ENCODE data around the gene FCRL3. TPM values are rescaled to one million over a fixed set of nuclear protein-coding genes. Genes with fewer than 3 reads are reported as not detected.
"Not testable (repeated sequence)": the region's sequence is repeated elsewhere in the genome, so short reads cannot be mapped to it uniquely, and the experiment has no call there.

Gene FCRL3
- 1.4 TPM for total RNA-seq
- polyA plus RNA-seq (ENCODE audit: insufficient read depth, low read depth, low replicate concordance) = not detected
- long read RNA-seq, donor 1 = 0 reads
- long read RNA-seq, donor 2 = 0 reads
- long read RNA-seq, donor 3 = 0 reads
- long read RNA-seq, donor 4 = 0 reads
- long read RNA-seq, donor 5 = 0 reads
- long read RNA-seq, donor 6 = 0 reads
- long read RNA-seq, donor 7 = 0 reads
- long read RNA-seq, donor 8 = 0 reads
- long read RNA-seq, donor 9 = 0 reads
- long read RNA-seq, donor 10 = 0 reads

DNA sequence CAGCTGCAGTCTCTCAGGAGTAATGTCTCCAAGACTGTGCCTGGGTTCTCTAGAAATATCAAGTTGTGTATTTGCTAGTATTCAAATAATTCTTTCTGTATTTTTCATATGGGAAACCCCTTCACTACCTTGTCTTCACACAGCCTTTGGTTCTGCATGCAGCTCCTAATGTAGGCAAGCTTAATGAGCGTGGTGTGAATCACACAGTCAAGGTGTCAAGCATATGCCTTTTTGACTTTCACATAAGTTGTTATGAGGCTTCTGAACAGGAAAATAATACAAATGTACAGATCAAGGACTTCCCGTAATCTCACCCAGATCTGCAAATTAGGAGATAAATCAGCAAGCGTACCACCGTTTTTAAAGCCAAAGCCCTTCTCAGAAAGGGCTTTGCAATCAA is at the start of gene FCRL3:
Gene FCRL3, minus strand, starts transcription at position 38 of the 400 bp plus-strand sequence. CDS start 280 bp downstream, outside the sequence.
- FAIRE-seq = no peak
- no peak for DNase-seq
- Histone ChIP-seq H3K36me3 (ENCODE audit: control insufficient read depth in 2 of 3, insufficient read depth in 3 of 3, low read length in 3 of 3) (no peaks in the 10 kb centered on the region), H3K9ac (ENCODE audit: low read length in 3 of 3) (no peak within 1 kb of the TSS), H3K9me3 (ENCODE audit: control insufficient read depth in 2 of 3, insufficient read depth in 1 of 3, low read length in 3 of 3) (no peaks in the 10 kb centered on the region), H3K27me3 (ENCODE audit: control insufficient read depth, insufficient read depth, low read length) (no peaks in the 10 kb centered on the region), H3K4me1 (ENCODE audit: control insufficient read depth in 2 of 3, insufficient read depth in 2 of 3, low read depth in 1 of 3, low read length in 3 of 3) (no peaks in the 10 kb centered on the region), H3K27ac (ENCODE audit: low read depth in 2 of 2, low read length in 2 of 2) (no peak within 1 kb of the TSS), H3K4me3 (ENCODE audit: low read length in 3 of 3) (no peak within 1 kb of the TSS)
- intact Hi-C loops (cut with DNase I) = no loop called here
- TF ChIP-seq, protein P1, sequence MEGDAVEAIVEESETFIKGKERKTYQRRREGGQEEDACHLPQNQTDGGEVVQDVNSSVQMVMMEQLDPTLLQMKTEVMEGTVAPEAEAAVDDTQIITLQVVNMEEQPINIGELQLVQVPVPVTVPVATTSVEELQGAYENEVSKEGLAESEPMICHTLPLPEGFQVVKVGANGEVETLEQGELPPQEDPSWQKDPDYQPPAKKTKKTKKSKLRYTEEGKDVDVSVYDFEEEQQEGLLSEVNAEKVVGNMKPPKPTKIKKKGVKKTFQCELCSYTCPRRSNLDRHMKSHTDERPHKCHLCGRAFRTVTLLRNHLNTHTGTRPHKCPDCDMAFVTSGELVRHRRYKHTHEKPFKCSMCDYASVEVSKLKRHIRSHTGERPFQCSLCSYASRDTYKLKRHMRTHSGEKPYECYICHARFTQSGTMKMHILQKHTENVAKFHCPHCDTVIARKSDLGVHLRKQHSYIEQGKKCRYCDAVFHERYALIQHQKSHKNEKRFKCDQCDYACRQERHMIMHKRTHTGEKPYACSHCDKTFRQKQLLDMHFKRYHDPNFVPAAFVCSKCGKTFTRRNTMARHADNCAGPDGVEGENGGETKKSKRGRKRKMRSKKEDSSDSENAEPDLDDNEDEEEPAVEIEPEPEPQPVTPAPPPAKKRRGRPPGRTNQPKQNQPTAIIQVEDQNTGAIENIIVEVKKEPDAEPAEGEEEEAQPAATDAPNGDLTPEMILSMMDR (IDR thresholded peaks at IDR 0.05; ENCODE audit: borderline replicate concordance, extremely low read depth, insufficient read depth) = no peak

DNA sequence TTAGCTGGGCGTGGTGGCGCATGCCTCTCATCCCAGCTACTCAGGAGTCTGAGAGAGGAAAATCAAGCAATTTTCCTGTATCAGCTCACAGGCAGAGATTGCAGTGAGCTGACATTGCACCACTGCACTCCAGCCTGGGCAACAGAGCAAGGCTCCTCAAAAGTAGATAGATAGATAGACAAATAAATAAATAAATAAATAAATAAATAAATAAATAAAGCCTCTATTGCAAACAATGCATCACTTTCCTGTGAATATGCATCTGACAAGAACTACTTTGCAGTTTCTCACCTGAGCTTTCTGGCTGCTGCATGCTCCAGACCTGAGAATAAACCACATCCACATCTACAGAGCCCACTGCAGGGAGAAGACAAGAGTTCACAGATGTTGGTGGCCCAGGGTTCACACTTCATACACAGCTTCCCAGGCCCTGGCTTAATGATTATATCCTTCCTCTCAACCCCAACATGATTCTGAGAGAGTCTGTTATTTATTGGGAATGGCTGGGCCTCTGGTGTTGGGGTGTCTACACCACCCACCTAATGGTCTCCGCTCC is 47.8 kb upstream of the FCRL3 start:
- Histone ChIP-seq H3K36me3 (ENCODE audit: control insufficient read depth in 2 of 3, insufficient read depth in 3 of 3, low read length in 3 of 3) (no peaks in the 10 kb centered on the region), H3K4me3 (ENCODE audit: low read length in 3 of 3) (no peak overlapping the region), H3K9me3 (ENCODE audit: control insufficient read depth in 2 of 3, insufficient read depth in 1 of 3, low read length in 3 of 3) (no peaks in the 10 kb centered on the region), H3K27ac (ENCODE audit: low read depth in 2 of 2, low read length in 2 of 2) (no peak overlapping the region), H3K9ac (ENCODE audit: low read length in 3 of 3) (no peak overlapping the region), H3K27me3 (ENCODE audit: control insufficient read depth, insufficient read depth, low read length) (no peaks in the 10 kb centered on the region), H3K4me1 (ENCODE audit: control insufficient read depth in 2 of 3, insufficient read depth in 2 of 3, low read depth in 1 of 3, low read length in 3 of 3) (no peaks in the 10 kb centered on the region)
- DNase-seq (no peak), FAIRE-seq (no peak)
- TF ChIP-seq, protein P1 (IDR thresholded peaks at IDR 0.05; ENCODE audit: borderline replicate concordance, extremely low read depth, insufficient read depth) = no peak
- intact Hi-C loops (cut with DNase I) = no loop called here

DNA sequence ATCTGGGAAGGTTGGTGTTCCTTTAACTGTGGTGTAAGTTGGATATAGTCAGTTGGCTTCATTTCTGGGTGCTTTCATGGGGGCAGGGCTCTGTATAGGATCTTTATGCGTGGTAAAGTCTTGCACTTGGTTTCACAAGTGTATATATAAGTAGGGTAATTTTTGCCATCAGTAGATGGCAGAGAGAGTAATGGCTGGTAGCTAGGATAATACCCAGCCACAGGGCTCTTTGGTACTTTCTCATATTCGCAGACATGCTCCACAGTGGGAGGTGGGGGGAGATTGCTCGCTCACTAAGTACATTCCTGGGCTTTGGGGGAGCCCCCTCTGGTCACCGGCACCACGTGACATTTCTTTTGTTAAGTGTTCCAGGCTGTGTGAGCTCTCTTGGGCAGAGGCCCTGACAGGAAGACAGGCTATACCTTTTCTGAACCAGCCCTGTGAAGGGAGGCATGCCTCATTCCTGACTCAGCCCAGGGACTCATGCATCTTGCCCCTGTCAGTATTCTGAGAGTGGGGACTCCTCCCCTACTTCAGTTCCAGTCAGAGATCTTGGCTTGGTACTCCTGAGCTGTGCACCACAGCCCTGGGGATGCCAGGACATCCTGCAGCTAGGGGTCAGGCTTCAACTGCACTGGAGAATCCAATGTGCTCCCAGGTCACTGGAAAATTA is 38.8 kb upstream of the FCRL3 start:
- Histone ChIP-seq H3K9ac (ENCODE audit: low read length in 3 of 3) (no peak overlapping the region), H3K36me3 (ENCODE audit: control insufficient read depth in 2 of 3, insufficient read depth in 3 of 3, low read length in 3 of 3) (no peaks in the 10 kb centered on the region)
- no peak for DNase-seq

DNA sequence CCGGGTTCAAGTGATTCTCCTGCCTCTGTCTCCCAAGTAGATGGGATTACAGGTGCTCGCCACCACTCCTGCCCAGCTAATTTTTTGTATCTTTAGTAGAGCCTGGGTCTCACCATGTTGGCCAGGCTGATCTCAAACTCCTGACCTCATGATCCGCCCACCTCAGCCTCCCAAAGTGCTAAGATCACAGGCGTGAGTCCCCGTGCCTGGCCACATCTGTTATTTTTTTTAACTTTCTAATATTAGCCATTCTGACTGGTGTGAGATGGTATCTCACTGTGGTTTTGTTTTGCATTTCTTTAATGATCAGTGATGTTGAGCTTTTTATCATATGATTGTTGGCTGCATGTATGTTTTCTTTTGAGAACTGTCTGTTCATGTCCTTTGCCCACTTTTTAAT is 35.4 kb upstream of the FCRL3 start:
- H3K36me3 ChIP-seq (ENCODE audit: control insufficient read depth in 2 of 3, insufficient read depth in 3 of 3, low read length in 3 of 3); H3K27ac ChIP-seq (ENCODE audit: low read depth in 2 of 2, low read length in 2 of 2); H3K4me1 ChIP-seq (ENCODE audit: control insufficient read depth in 2 of 3, insufficient read depth in 2 of 3, low read depth in 1 of 3, low read length in 3 of 3); FAIRE-seq; H3K9me3 ChIP-seq (ENCODE audit: control insufficient read depth in 2 of 3, insufficient read depth in 1 of 3, low read length in 3 of 3); H3K4me3 ChIP-seq (ENCODE audit: low read length in 3 of 3); H3K27me3 ChIP-seq (ENCODE audit: control insufficient read depth, insufficient read depth, low read length); H3K9ac ChIP-seq (ENCODE audit: low read length in 3 of 3); intact Hi-C loops (cut with DNase I); DNase-seq: not testable (repeated sequence)

More for the DNA sequence above, 38.8 kb upstream of the FCRL3 start:
- Histone ChIP-seq H3K9me3 (ENCODE audit: control insufficient read depth in 2 of 3, insufficient read depth in 1 of 3, low read length in 3 of 3) (no peaks in the 10 kb centered on the region), H3K4me1 (ENCODE audit: control insufficient read depth in 2 of 3, insufficient read depth in 2 of 3, low read depth in 1 of 3, low read length in 3 of 3) (no peaks in the 10 kb centered on the region), H3K27me3 (ENCODE audit: control insufficient read depth, insufficient read depth, low read length) (no peaks in the 10 kb centered on the region), H3K27ac (ENCODE audit: low read depth in 2 of 2, low read length in 2 of 2) (no peak overlapping the region), H3K4me3 (ENCODE audit: low read length in 3 of 3) (no peak overlapping the region)
- intact Hi-C loops (cut with DNase I) = no loop called here
- no peak for FAIRE-seq
- TF ChIP-seq, protein P1 (IDR thresholded peaks at IDR 0.05; ENCODE audit: borderline replicate concordance, extremely low read depth, insufficient read depth) = no peak
